Body of pancreas (tissue), 4 donors: ENCODE data around the gene TSPAN4. TPM values are rescaled to one million over a fixed set of nuclear protein-coding genes. Genes with fewer than 3 reads are reported as not detected.

Experiments
- ATAC-seq: fragments of 150-250 bp; one replicate; pipeline ENCODE4 v1.9.1; 2016
- DNase-seq, 4 donors: peaks; one replicate each; pipeline ENCODE4 v3.0.0-alpha.2; 2019
- H3K27ac ChIP-seq, 4 donors: fragments of 200-600 bp; sonication (generic); 1 replicate in 3 of 4; 2 replicates in 1 of 4; pipeline versions ENCODE4 v1.5.1 to v1.6.1; 2016 to 2019; ENCODE audit warnings: mild to moderate bottlenecking in 1 of 4, mixed read lengths in 1 of 4, moderate library complexity in 1 of 4
- H3K27me3 ChIP-seq, 2 donors: fragments of 200-600 bp; sonication (generic); one replicate each; pipeline ENCODE4 v1.6.0; 2016; ENCODE audit warnings: mild to moderate bottlenecking in 1 of 2
- H3K36me3 ChIP-seq, 2 donors: fragments of 200-600 bp; sonication (generic); replicated peaks in 1 of 2; 2 replicates each; pipeline ENCODE4 v1.5.1; 2016; ENCODE audit warnings: low read depth in 2 of 2; ENCODE audit not compliant: insufficient read depth in 1 of 2
- H3K4me1 ChIP-seq: fragments of 200-600 bp; sonication (generic); one replicate; pipeline ENCODE4 v1.6.0; 2016
- H3K4me3 ChIP-seq, 2 donors: fragments of 200-600 bp; sonication (generic); 1 replicate in 1 of 2; 2 replicates in 1 of 2; pipeline ENCODE4 v1.5.1; 2016 to 2019
- H3K9me3 ChIP-seq, 3 donors: fragments of 200-600 bp; sonication (generic); 1 replicate in 2 of 3; 2 replicates in 1 of 3; pipeline ENCODE4 v1.5.1; 2016
- POLR2A ChIP-seq, 3 donors: fragments of 450-650 bp; IDR thresholded peaks; one replicate each; pipeline ENCODE4 v1.6.1; 2016; ENCODE audit warnings: antibody characterized with exemption in 3 of 3, mild to moderate bottlenecking in 2 of 3
- WGBS, 2 donors: methylation state at CpG; one replicate each; pipeline ENCODE4 v1.1.5; 2017; 5-methylcytosine and 5-hydroxymethylcytosine counted together
- intact Hi-C: fragments of 100-400 bp; cut with DNase I; formaldehyde crosslinking; loops from one replicate; pipeline ENCODE4 v1.15.1; 2023
- total RNA-seq, 2 donors: library from RNA; depleted of rRNA; stranded (reverse); fragments of >200 nt; gene quantifications; one replicate each; pipeline ENCODE4 v1.1.0, GENCODE V29; 2016
- TF ChIP-seq, protein P1 (sequence below), 7 experiments: fragments of 450-650 bp in 4 of 7; fragments of 200-600 bp in 3 of 7; sonication (generic) in 3 of 7; IDR thresholded peaks; one replicate each; pipeline ENCODE4 v1.5.1; 2016 to 2019; ENCODE audit warnings: antibody characterized with exemption in 7 of 7

The TSPAN4 gene
- total RNA-seq, 2 donors from 2014 or later = 44.9 to 87.7 TPM

DNA sequence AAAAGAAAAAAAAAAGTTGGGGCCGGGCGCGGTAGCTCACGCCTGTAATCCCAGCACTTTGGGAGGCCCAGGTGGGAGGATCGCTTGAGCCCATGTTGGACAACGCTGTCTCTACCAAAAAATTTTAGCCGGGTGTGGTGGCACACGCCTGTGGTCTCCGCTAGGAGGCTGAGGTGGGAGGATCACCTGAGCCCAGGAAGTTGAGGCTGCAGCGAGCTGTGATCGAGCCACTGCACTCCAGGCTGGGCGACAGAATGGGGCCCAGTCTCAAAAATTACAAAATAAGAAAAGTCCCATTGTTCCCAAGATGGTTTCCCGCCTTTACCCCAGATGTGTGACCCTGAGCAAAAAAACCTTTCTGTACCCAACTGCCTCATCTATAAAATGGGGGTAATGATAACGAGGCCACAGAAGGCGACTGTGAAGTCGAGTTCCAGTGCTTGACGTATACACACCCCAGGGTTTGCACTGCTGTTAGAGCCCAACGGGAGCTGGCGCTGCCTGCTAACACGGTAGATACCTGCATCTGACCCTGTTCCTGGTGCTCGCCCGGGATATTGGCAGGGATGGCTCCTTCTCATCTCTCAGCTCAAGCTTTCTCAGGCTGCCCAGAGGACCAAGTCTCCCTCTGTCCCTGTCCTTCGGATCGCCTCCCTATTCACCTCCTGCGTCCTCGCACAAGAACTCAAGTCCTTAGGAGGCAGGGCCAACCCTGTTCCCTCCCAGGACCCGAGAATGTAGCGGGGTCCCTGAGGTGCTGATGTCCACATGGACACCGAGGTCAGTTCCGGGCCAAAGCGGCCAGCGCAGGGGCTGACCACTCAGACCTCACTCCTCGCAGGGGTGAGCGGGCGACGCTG lies 34.0 kb upstream of the TSPAN4 start:
- intact Hi-C loops = no loop called here
- H3K36me3 ChIP-seq = peaks cover 0 to 12% of the 10 kb centered on the region in 2 donors
- ATAC-seq = no peak
- peaks cover 46% of the 10 kb centered on the region for H3K4me1 ChIP-seq
- no peak for TF ChIP-seq POLR2A (IDR thresholded peaks at IDR 0.05)
- TF ChIP-seq, protein P1, sequence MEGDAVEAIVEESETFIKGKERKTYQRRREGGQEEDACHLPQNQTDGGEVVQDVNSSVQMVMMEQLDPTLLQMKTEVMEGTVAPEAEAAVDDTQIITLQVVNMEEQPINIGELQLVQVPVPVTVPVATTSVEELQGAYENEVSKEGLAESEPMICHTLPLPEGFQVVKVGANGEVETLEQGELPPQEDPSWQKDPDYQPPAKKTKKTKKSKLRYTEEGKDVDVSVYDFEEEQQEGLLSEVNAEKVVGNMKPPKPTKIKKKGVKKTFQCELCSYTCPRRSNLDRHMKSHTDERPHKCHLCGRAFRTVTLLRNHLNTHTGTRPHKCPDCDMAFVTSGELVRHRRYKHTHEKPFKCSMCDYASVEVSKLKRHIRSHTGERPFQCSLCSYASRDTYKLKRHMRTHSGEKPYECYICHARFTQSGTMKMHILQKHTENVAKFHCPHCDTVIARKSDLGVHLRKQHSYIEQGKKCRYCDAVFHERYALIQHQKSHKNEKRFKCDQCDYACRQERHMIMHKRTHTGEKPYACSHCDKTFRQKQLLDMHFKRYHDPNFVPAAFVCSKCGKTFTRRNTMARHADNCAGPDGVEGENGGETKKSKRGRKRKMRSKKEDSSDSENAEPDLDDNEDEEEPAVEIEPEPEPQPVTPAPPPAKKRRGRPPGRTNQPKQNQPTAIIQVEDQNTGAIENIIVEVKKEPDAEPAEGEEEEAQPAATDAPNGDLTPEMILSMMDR (IDR thresholded peaks at IDR 0.05) = no peak
- H3K9me3 ChIP-seq = no peaks in the 10 kb centered on the region
- no peaks in the 10 kb centered on the region for H3K27me3 ChIP-seq
- WGBS, 2 donors = 34 to 55% methylated on average over 21 to 35 of the region's 36 CpGs
- H3K4me3 ChIP-seq = peak overlapping the region; percentile 51 to 78
- H3K27ac ChIP-seq = peak overlapping the region; percentile 93 to 100 (median 98)
- DNase-seq = no peak

DNA sequence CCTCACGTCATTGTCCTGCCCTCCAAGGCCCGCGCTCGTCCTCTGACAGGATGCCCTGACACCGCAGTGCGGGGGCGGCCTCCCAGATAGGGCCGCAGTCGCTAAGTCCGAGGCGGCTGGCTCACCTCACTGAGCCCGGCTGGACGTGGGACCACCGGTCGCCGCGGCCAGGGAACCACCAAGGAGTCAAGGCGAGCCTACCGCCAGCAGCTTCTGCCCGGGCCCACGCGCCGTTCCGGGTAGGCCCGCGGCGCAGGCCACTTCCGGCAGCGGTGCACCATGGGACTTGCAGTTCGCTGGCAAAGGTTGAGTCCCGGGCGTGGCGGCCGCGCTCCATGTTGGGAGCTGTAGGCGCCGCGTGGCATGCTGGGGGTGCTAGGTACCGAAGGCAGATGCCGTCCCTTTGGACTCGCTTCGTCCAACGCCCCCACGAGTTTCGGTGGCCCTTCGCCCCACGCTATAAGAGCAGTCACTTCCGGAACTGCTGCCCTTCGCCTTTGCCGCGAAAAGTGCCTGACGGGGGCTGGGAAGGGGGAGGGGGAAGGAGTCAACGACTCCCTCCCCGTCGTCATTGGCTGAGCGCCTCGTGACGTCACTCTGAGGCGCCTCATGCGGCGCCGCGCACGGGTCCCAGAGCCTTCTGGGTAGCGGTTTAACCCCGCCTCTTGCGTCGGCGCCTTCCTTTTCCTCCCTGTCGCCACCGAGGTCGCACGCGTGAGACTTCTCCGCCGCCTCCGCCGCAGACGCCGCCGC lies 33.2 kb upstream of the TSPAN4 start, which contains the start of gene RPLP2:
RPLP2 (plus strand) TSS at position 681 of the 753 bp plus-strand sequence. CDS start 268 bp downstream, outside the sequence.
- Histone ChIP-seq H3K4me3 (peak within 1 kb of the TSS; percentile 51 to 78), H3K9me3 (no peaks in the 10 kb centered on the region), H3K4me1 (peaks cover 38% of the 10 kb centered on the region), H3K27ac (peak within 1 kb of the TSS; percentile 93 to 100 (median 98)), H3K36me3 (peaks cover 0 to 12% of the 10 kb centered on the region in 2 donors), H3K27me3 (no peaks in the 10 kb centered on the region)
- DNase-seq (peak; percentile 98 to 99 (median 98)), ATAC-seq (peak; percentile 91)
- intact Hi-C loops = no loop called here
- WGBS, 2 donors = 0% methylated on average over 79 of the region's 81 CpGs; no CpG with 5 or more reads in 1 of the 2 donors
- peak; percentile 82 to 90 (median 90) for TF ChIP-seq POLR2A (IDR thresholded peaks at IDR 0.05)
- TF ChIP-seq, protein P1 (IDR thresholded peaks at IDR 0.05) = peak in 2 of 7 experiments; percentile 2 to 19

DNA sequence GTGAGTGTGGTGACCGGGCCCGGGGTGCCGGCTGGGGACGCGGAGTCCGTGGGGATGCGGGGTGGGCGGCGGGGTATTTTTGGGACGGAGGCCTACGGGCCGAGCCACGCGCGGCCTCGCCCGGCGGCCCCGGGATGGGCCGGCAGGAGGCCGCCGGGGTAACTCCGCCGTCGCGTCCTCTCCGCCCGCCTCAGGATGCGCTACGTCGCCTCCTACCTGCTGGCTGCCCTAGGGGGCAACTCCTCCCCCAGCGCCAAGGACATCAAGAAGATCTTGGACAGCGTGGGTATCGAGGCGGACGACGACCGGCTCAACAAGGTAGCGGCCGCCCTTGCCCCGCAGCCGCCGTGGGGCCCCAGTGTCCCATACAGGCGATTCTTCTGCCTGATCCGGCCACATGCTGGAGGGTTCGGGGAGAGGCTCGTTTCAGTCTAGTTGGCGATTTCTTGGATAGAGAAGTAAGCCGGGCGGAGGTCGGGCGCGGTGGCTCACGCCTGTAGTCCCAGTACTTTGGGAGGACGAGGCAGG lies 32.5 kb upstream of the TSPAN4 start:
- intact Hi-C loops = no loop called here
- Histone ChIP-seq H3K4me3 (peak overlapping the region; percentile 51 to 78), H3K4me1 (peaks cover 32% of the 10 kb centered on the region), H3K36me3 (peaks cover 0 to 12% of the 10 kb centered on the region in 2 donors), H3K9me3 (no peaks in the 10 kb centered on the region), H3K27me3 (no peaks in the 10 kb centered on the region), H3K27ac (peak overlapping the region; percentile 93 to 100 (median 98))
- no peak for TF ChIP-seq POLR2A (IDR thresholded peaks at IDR 0.05)
- TF ChIP-seq, protein P1 (IDR thresholded peaks at IDR 0.05) = peak in 1 of 7 experiments; percentile 1
- WGBS, 2 donors = 0% methylated on average over 51 of the region's 55 CpGs; no CpG with 5 or more reads in 1 of the 2 donors
- ATAC-seq = no peak
- no peak for DNase-seq

DNA sequence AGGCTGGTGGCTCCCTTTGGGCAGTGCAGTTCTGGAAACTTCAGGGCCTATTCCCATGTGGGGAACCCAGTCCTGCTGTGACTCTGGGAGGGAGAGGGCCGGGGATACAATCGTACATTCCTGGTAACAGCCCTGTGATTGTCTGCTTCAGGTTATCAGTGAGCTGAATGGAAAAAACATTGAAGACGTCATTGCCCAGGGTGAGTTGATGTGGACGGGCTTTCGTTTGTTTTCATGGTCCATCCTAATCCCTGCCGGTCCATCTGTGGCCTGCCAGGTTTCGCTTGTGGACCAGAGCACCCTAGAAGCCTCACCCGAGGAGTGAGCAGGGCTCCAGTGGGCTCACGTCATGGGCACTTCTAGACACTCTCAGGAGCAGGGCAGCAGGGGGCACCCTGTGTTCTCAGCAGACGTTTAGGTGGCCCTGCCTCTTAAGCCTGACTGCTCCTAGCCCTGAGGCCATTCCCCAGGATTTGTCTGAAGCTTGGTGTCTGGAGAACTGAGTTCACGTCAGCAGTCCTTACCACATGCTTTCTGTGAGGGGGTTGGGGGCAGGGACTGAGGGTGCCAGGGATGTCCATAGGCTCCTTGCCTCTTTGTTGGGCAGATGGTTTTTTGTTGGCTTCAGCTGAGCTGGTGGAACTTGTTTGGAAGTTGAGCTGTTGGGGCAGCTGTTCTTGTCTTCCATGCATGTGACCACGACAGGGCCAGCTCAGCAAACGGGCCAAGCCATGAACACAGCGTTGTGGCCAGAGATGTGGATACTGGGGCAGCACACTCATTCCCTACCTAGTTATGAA lies 31.0 kb upstream of the TSPAN4 start:
- DNase-seq (no peak), ATAC-seq (no peak)
- peak overlapping the region in 1 of 4 donors; percentile 21 for H3K27ac ChIP-seq
- intact Hi-C loops = no loop called here
- H3K27me3 ChIP-seq = no peaks in the 10 kb centered on the region
- H3K36me3 ChIP-seq = peaks cover 0 to 12% of the 10 kb centered on the region in 2 donors
- peaks cover 26% of the 10 kb centered on the region for H3K4me1 ChIP-seq
- H3K9me3 ChIP-seq = no peaks in the 10 kb centered on the region
- H3K4me3 ChIP-seq = no peak overlapping the region
- 55 to 56% methylated on average over 4 to 14 of the region's 14 CpGs for WGBS, 2 donors
- TF ChIP-seq, protein P1 (IDR thresholded peaks at IDR 0.05) = no peak
- TF ChIP-seq POLR2A (IDR thresholded peaks at IDR 0.05) = no peak
